ENCODE results near the gene TNFAIP6. TPM values are rescaled to one million over a fixed set of nuclear protein-coding genes. Genes with fewer than 3 reads are reported as not detected.
"Not testable (repeated sequence)": the region's sequence is repeated elsewhere in the genome, so short reads cannot be mapped to it uniquely, and the experiment has no call there.

Gene TNFAIP6
- polyA plus RNA-seq, 10 donors, result 8.4 to 22.5 (median 17.1) TPM

DNA sequence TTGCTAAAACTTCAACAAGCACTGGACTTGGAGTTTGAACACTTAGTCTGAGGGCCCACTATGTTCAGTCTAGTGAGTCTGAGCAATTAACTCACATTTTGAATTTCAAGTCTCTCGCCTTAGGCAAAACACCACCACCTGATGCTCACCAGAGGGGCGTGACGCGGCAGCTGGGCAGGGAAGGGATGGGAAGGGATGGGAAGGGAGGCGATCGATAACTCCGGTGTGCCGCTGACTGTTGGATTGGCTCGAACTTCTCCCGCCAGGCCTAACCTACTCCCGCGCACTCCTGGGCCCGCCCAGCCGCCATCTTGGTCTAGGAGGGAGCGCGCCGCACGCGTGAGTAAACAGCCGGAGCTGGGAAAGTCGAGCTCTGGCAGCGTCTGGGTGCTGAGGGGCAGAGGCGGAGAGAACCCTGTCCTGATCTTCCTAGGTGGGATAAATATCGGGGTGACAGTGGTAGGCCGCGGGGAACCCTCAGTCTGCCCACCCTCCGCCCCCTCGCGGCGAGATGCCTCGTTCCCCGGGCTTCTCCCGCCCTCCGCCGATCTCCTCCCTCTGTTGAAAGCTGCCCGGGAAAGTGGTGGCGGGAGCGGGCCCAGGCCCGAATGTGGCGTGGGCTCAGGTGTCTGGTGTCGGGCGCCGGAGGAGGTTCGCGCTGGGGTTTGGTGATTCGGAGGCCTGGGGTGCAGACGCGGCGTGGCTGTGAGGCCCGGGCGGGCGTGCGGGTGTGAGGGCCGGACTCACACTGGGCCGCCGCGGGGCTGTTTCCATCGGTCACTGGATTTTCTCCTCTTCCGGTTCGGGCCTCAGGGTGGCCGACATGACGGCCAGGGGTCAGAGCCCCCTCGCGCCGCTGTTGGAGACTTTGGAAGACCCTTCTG, 52.5 kb downstream of the TNFAIP6 start, which contains the start of gene RIF1:
Gene RIF1 (plus strand): TSS at position 302 of the 884 bp plus-strand sequence. CDS start 522 bp downstream, at position 824.
- peak; percentile 91 to 97 (median 92) for DNase-seq

DNA sequence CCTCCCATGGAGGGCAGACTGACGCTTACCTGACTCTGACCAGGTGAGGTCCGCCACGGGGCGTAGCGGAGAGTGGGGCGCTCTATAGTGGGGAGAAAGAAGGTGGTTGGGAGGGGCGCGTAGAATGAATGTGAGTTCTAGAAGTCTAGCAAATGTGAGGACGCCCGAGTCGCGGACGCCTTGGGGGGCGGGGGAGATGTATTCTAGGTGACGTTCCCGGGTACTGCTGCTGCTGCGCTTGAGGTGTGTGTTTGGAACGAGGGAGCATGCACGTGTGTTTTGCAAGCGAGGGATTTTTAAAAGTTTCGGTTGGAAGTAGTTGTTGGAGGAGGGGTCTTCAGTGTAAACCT, 53.1 kb downstream of the TNFAIP6 start:
- no peak for DNase-seq

DNA sequence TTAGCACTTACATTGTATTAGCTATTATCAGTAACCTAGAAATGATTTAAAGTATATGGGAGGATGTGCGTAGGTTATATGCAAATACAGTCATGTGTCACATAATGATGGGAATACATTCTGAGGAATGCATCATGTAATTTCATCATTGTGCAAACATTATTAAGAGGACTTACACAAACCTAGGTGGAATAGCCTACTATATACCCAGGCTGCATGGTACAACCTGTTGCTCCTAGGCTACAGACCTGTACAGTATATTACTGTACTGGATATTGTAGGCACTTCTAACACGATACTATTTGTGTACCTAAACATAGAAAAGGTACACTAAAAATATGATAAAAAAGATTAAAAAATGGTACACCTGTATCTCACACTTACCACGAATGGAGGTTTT, 60.3 kb downstream of the TNFAIP6 start:
- DNase-seq, result no peak

- not testable (repeated sequence) for DNase-seq
Observed at GRCh38 chr2:151421681-151422080, 64.3 kb downstream of the TNFAIP6 start.

GRCh38 chr2:151422917-151423439, 65.6 kb downstream of the TNFAIP6 start:
- no peak for DNase-seq

DNA sequence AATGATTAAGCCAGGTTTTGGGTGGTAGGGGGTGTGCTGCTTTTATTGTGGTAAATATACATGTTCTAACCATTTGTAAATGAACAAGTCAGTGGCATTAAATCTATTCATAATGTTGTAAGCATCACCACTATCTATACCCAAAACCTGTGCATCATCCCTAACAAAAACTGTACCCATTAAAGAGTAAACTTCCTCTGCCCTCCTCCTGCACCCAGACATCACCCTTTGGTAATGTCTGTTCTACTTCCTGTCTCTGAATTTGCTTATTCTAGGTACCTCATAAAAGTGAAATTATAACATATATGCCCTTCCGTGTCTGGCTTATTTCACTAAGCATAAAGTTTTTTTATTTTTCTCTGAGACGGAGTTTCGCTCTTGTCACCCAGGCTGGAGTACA, 66.4 kb downstream of the TNFAIP6 start:
- no peak for DNase-seq

Other genes starting within 250 kb of the TNFAIP6 start
- gene RBM43, start 95.7 kb upstream of the TNFAIP6 start, polyA plus RNA-seq (ENCODE audit: insufficient read length in 10 of 10), result 10 to 100 TPM in 4 of 10 donors, 1 to 10 TPM in 6; 7.8 to 10.9 (median 9.4) TPM
- gene NMI, start 67.9 kb upstream of the TNFAIP6 start, polyA plus RNA-seq (ENCODE audit: insufficient read length in 10 of 10), result 10 to 100 TPM in 1 of 10 donors, 1 to 10 TPM in 9; 5.8 to 10.5 (median 7.6) TPM
- gene RIF1, start 52.3 kb downstream of the TNFAIP6 start, polyA plus RNA-seq (ENCODE audit: insufficient read length in 10 of 10), result 100 to 1,000 TPM in 4 of 10 donors, 10 to 100 TPM in 6; 32.8 to 132 (median 62.5) TPM

All from muscle of back (tissue), 11 donors.